WTC11 (cell line): ENCODE measurements around the gene BLOC1S5.

Source experiments
- ESRRA ChIP-seq: sonication (generic); formaldehyde crosslinking; IDR thresholded peaks from 2 replicates; pipeline ENCODE4 v1.8.1; 2022; ENCODE audit warnings: mild to moderate bottlenecking, missing genetic modification reagents, borderline replicate concordance
- FOXK1 ChIP-seq: sonication (generic); formaldehyde crosslinking; IDR thresholded peaks from 2 replicates; pipeline ENCODE4 v1.8.0; 2022; ENCODE audit warnings: mild to moderate bottlenecking, moderate library complexity, missing genetic modification reagents
- FOXP1 ChIP-seq: sonication (generic); formaldehyde crosslinking; IDR thresholded peaks from 2 replicates; pipeline ENCODE4 v1.8.0; 2022; ENCODE audit warnings: missing genetic modification reagents, mild to moderate bottlenecking, moderate library complexity, borderline replicate concordance
- JUN ChIP-seq: sonication (generic); formaldehyde crosslinking; IDR thresholded peaks from 2 replicates; pipeline ENCODE4 v1.8.0; 2023; ENCODE audit warnings: mild to moderate bottlenecking, missing genetic modification reagents
- NFYB ChIP-seq: sonication (generic); formaldehyde crosslinking; conservative IDR thresholded peaks from 2 replicates; pipeline ENCODE4 v1.8.0; 2022; ENCODE audit warnings: low read depth, missing genetic modification reagents
- RELA ChIP-seq: sonication (generic); formaldehyde crosslinking; IDR thresholded peaks from 2 replicates; pipeline ENCODE4 v1.8.1; 2022; ENCODE audit warnings: missing genetic modification reagents, mild to moderate bottlenecking, borderline replicate concordance
- TP53 ChIP-seq: sonication (generic); formaldehyde crosslinking; IDR thresholded peaks from 2 replicates; pipeline ENCODE4 v1.8.1; 2023; ENCODE audit warnings: mild to moderate bottlenecking, missing genetic modification reagents
- ZNF263 ChIP-seq: sonication (generic); formaldehyde crosslinking; IDR thresholded peaks from 2 replicates; pipeline ENCODE4 v1.8.1; 2022; ENCODE audit warnings: low read depth, mild to moderate bottlenecking, moderate library complexity, missing genetic modification reagents
- TF ChIP-seq, protein P1 (sequence below): fragments of 200-600 bp; IDR thresholded peaks from 2 replicates; pipeline ENCODE4 v1.8.0; 2022; ENCODE audit warnings: antibody characterized with exemption
- TF ChIP-seq, protein P2 (sequence below): sonication (generic); formaldehyde crosslinking; conservative IDR thresholded peaks from 2 replicates; pipeline ENCODE4 v1.8.1; 2022; ENCODE audit warnings: mild to moderate bottlenecking, missing genetic modification reagents
- TF ChIP-seq, protein P3 (sequence below): sonication (generic); formaldehyde crosslinking; IDR thresholded peaks from 2 replicates; pipeline ENCODE4 v1.8.0; 2023; ENCODE audit warnings: mild to moderate bottlenecking, missing genetic modification reagents
- TF ChIP-seq, protein P4 (sequence below): sonication (generic); formaldehyde crosslinking; IDR thresholded peaks from 2 replicates; pipeline ENCODE4 v1.8.1; 2023; ENCODE audit warnings: mild to moderate bottlenecking, missing genetic modification reagents, moderate library complexity
- TF ChIP-seq, protein P5 (sequence below): sonication (generic); formaldehyde crosslinking; IDR thresholded peaks from 2 replicates; pipeline ENCODE4 v1.8.0; 2022; ENCODE audit warnings: mild to moderate bottlenecking, missing genetic modification reagents

DNA sequence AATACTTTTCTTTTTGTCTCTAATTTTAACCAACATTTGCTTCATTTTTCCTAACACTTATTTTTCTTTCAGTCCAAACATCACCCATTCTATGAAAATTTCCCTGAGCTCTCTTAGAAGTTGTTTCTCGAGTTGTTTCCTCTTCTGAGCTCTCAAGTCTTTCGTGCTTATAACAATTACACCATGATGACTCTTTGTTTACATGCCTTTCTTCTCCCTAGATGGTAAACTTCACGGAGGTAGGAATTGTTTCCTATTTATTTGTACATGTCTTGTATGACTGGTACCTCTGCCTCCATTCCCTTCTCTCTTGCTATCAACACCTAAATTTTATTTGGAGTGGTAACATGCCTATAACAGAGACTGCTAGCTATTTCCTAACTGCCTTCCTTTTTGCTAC is 6.4 kb downstream of the BLOC1S5 start:
- TF ChIP-seq, protein P1, sequence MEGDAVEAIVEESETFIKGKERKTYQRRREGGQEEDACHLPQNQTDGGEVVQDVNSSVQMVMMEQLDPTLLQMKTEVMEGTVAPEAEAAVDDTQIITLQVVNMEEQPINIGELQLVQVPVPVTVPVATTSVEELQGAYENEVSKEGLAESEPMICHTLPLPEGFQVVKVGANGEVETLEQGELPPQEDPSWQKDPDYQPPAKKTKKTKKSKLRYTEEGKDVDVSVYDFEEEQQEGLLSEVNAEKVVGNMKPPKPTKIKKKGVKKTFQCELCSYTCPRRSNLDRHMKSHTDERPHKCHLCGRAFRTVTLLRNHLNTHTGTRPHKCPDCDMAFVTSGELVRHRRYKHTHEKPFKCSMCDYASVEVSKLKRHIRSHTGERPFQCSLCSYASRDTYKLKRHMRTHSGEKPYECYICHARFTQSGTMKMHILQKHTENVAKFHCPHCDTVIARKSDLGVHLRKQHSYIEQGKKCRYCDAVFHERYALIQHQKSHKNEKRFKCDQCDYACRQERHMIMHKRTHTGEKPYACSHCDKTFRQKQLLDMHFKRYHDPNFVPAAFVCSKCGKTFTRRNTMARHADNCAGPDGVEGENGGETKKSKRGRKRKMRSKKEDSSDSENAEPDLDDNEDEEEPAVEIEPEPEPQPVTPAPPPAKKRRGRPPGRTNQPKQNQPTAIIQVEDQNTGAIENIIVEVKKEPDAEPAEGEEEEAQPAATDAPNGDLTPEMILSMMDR, result no peak
- no peak for TF ChIP-seq FOXK1
- TF ChIP-seq, protein P2, sequence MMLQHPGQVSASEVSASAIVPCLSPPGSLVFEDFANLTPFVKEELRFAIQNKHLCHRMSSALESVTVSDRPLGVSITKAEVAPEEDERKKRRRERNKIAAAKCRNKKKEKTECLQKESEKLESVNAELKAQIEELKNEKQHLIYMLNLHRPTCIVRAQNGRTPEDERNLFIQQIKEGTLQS (CRISPR knock-in tag), result no peak
- no peak for TF ChIP-seq JUN (CRISPR knock-in tag)
- TF ChIP-seq, protein P3, sequence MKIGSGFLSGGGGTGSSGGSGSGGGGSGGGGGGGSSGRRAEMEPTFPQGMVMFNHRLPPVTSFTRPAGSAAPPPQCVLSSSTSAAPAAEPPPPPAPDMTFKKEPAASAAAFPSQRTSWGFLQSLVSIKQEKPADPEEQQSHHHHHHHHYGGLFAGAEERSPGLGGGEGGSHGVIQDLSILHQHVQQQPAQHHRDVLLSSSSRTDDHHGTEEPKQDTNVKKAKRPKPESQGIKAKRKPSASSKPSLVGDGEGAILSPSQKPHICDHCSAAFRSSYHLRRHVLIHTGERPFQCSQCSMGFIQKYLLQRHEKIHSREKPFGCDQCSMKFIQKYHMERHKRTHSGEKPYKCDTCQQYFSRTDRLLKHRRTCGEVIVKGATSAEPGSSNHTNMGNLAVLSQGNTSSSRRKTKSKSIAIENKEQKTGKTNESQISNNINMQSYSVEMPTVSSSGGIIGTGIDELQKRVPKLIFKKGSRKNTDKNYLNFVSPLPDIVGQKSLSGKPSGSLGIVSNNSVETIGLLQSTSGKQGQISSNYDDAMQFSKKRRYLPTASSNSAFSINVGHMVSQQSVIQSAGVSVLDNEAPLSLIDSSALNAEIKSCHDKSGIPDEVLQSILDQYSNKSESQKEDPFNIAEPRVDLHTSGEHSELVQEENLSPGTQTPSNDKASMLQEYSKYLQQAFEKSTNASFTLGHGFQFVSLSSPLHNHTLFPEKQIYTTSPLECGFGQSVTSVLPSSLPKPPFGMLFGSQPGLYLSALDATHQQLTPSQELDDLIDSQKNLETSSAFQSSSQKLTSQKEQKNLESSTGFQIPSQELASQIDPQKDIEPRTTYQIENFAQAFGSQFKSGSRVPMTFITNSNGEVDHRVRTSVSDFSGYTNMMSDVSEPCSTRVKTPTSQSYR (CRISPR knock-in tag), result no peak
- TF ChIP-seq TP53 (CRISPR knock-in tag), result no peak
- TF ChIP-seq FOXP1 (CRISPR knock-in tag), result no peak
- no peak for TF ChIP-seq ZNF263 (CRISPR knock-in tag)
- TF ChIP-seq RELA, result no peak
- TF ChIP-seq NFYB, result no peak
- TF ChIP-seq, protein P4, sequence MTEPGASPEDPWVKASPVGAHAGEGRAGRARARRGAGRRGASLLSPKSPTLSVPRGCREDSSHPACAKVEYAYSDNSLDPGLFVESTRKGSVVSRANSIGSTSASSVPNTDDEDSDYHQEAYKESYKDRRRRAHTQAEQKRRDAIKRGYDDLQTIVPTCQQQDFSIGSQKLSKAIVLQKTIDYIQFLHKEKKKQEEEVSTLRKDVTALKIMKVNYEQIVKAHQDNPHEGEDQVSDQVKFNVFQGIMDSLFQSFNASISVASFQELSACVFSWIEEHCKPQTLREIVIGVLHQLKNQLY (CRISPR knock-in tag), result no peak
- TF ChIP-seq, protein P5, sequence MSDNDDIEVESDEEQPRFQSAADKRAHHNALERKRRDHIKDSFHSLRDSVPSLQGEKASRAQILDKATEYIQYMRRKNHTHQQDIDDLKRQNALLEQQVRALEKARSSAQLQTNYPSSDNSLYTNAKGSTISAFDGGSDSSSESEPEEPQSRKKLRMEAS (CRISPR knock-in tag), result no peak
- TF ChIP-seq ESRRA, result no peak
